Upper lobe of left lung (tissue), 4 donors: ENCODE results near the gene CDK6.

Source experiments
- POLR2AphosphoS5 ChIP-seq, 2 donors: sonication (generic); formaldehyde crosslinking; IDR thresholded peaks; one replicate each; pipeline ENCODE4 v1.5.1; 2017; ENCODE audit warnings: antibody characterized with exemption in 2 of 2
- TF ChIP-seq, protein P1 (sequence below), 6 experiments: fragments of 450-650 bp in 4 of 6; fragments of 200-600 bp in 2 of 6; sonication (generic) in 2 of 6; IDR thresholded peaks; one replicate each; pipeline ENCODE4 v1.5.1; 2016 to 2019; ENCODE audit warnings: antibody characterized with exemption in 6 of 6

DNA sequence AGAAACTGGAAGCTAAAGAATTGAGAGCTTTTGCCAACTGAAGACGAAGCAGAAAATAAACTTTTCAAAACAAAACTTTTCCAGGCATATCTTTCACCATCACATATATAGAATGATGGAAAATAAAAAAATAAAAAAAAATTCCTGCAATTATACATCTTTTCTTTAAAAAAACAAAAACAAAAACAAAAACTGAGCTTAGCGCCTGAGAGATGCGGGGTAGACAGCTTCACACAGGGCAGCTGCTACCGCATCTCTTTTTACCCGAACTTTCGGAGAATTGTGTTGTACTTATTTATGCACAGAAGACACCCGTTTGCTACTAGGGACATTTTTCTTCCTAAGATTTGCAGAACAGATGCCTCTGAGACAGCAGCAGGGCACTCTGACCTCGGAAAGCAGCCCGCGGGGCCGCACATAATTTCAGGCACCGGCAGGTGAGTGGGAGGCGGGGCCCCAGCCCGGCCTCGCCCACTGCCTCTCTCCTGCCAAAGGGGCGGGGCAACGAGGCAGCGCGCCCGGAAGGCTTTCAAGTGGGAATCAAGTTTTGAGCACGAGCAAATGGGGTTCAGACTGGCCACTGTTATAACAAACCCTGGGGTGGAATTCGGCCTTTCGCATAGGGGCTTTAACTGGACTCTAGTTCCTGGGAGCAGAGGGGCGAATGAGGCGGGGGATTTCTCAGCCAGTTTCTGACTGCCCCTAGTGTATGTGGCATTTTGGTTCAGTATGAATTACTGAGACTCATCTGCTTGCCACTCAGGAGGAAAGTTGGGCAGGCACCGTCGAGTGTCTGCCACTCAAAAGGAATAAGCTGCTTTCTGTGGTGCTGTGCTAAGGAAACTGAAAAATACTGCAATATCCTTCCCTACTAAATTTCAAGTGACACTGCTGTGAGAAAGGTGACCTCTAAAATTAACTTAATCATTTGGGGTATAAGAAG lies 227.7 kb downstream of the CDK6 start:
- TF ChIP-seq, protein P1, sequence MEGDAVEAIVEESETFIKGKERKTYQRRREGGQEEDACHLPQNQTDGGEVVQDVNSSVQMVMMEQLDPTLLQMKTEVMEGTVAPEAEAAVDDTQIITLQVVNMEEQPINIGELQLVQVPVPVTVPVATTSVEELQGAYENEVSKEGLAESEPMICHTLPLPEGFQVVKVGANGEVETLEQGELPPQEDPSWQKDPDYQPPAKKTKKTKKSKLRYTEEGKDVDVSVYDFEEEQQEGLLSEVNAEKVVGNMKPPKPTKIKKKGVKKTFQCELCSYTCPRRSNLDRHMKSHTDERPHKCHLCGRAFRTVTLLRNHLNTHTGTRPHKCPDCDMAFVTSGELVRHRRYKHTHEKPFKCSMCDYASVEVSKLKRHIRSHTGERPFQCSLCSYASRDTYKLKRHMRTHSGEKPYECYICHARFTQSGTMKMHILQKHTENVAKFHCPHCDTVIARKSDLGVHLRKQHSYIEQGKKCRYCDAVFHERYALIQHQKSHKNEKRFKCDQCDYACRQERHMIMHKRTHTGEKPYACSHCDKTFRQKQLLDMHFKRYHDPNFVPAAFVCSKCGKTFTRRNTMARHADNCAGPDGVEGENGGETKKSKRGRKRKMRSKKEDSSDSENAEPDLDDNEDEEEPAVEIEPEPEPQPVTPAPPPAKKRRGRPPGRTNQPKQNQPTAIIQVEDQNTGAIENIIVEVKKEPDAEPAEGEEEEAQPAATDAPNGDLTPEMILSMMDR (IDR thresholded peaks at IDR 0.05): no peak
- no peak for TF ChIP-seq POLR2AphosphoS5 (IDR thresholded peaks at IDR 0.05)
